Adrenal gland (tissue), 12 donors: ENCODE measurements around the gene KRTAP24-1. TPM values are rescaled to one million over a fixed set of nuclear protein-coding genes. Genes with fewer than 3 reads are reported as not detected.

ENCODE experiments used
- DNase-seq, 7 donors: peaks; one replicate each; pipeline ENCODE4 v3.0.0-alpha.2; 2019 to 2020
- H3K27ac ChIP-seq, 5 donors: fragments of 200-600 bp; sonication (generic) in 4 of 5; 1 replicate in 3 of 5; 2 replicates in 2 of 5; pipeline versions ENCODE4 v1.5.1 to v1.8.0; 2016 to 2020; ENCODE audit warnings: mild to moderate bottlenecking in 1 of 5
- H3K27me3 ChIP-seq: fragments of 200-600 bp; 2 replicates; pipeline ENCODE4 v1.8.0; 2021
- H3K36me3 ChIP-seq, 2 donors: fragments of 200-600 bp; replicated peaks in 1 of 2; 1 replicate in 1 of 2; 2 replicates in 1 of 2; pipeline versions ENCODE4 v1.5.1 to v1.8.0; 2018 to 2022
- H3K4me1 ChIP-seq, 2 donors: fragments of 200-600 bp; replicated peaks in 1 of 2; 1 replicate in 1 of 2; 2 replicates in 1 of 2; pipeline versions ENCODE4 v1.5.1 to v1.8.0; 2018 to 2021
- H3K4me3 ChIP-seq, 4 donors: fragments of 200-600 bp; sonication (generic) in 3 of 4; one replicate each; pipeline ENCODE4 v1.5.1; 2016 to 2018
- H3K9me3 ChIP-seq, 3 donors: fragments of 200-600 bp; sonication (generic) in 1 of 3; replicated peaks in 1 of 3; 1 replicate in 2 of 3; 2 replicates in 1 of 3; pipeline versions ENCODE4 v1.5.1 to v1.8.0; 2016 to 2021
- CTCF ChIP-seq, 6 experiments: fragments of 450-650 bp in 4 of 6; fragments of 200-600 bp in 2 of 6; sonication (generic) in 1 of 6; IDR thresholded peaks; 1 replicate in 5 of 6; 2 replicates in 1 of 6; pipeline versions ENCODE4 v1.5.1 to v1.8.0; 2016 to 2021; ENCODE audit warnings: antibody characterized with exemption in 6 of 6, mild to moderate bottlenecking in 2 of 6, moderate library complexity in 1 of 6
- POLR2A ChIP-seq, 2 donors: fragments of 450-650 bp; IDR thresholded peaks; one replicate each; pipeline ENCODE4 v1.6.1; 2017; ENCODE audit warnings: antibody characterized with exemption in 2 of 2, mild to moderate bottlenecking in 2 of 2, moderate library complexity in 1 of 2
- WGBS, 4 donors: extraction: QIAGEN DNeasy Blood & Tissue Kit in 2 of 4; methylation state at CpG; one replicate each; pipeline versions ENCODE4 v1.1.5 to v1.1.7; 2013 to 2017; 5-methylcytosine and 5-hydroxymethylcytosine counted together
- intact Hi-C, 2 donors: fragments of 100-400 bp; cut with DNase I; formaldehyde crosslinking; loops; one replicate each; pipeline versions ENCODE4 v1.14.1 to v1.15.0; 2022 to 2023
- polyA plus RNA-seq, 3 donors: library from polyadenylated mRNA; stranded (reverse); fragments of 200-250 nt in 2 of 3; fragments of 350-450 nt in 1 of 3; fragmentation: Illumina TruSeq in 1 of 3; extraction: RNeasy Lipid Tissue Mini Kit (QIAGEN cat#74804) in 1 of 3; gene quantifications; one replicate each; pipeline ENCODE4 v1.2.3, GENCODE V29; 2013 to 2014
- total RNA-seq, 9 donors: library from RNA; depleted of rRNA in 4 of 9; stranded (reverse); fragments of >200 nt in 4 of 9; fragments of 120-200 nt in 1 of 9; fragmentation: NEBNext Ultra II Directional in 1 of 9; extraction: Animal tissue kit (Norgen Biotek cat#: 25700) in 1 of 9; gene quantifications; one replicate each; pipeline versions ENCODE4 v1.1.0 to v1.2.4, GENCODE V29; 2013 to 2023
- donor health status: healthy with polysubstance abuse.
- donor health status: Bipolar disorder and iron deficiency.
- donor health status: DM: yes; HTN: yes; CAD: no.
- donor health status: DM: no; HTN: no; CAD: no.
- donor health status: DM: no; HTN: no; CAD: no.
- donor health status: DM: yes; HTN: yes; CAD: no.

KRTAP24-1 gene
- total and polyA plus RNA-seq, 12 donors, result not detected

GRCh38 chr21:30257773-30258172 is 25.0 kb downstream of the KRTAP24-1 start:
- no peaks in the 10 kb centered on the region for H3K36me3 ChIP-seq
- H3K9me3 ChIP-seq, result no peaks in the 10 kb centered on the region
- DNase-seq, result peak in 3 of 7 donors; percentile 14 to 24 (median 21)
- intact Hi-C loops, result no loop called here
- no peaks in the 10 kb centered on the region for H3K27me3 ChIP-seq
- 64 to 79% (median 68%) methylated on average over 4 of the region's 4 CpGs for WGBS, 4 donors
- no peak overlapping the region for H3K27ac ChIP-seq
- no peak overlapping the region for H3K4me3 ChIP-seq
- H3K4me1 ChIP-seq, result no peaks in the 10 kb centered on the region
- TF ChIP-seq CTCF (IDR thresholded peaks at IDR 0.05) (peak; percentile 7 to 31 (median 24)), POLR2A (IDR thresholded peaks at IDR 0.05) (no peak)

GRCh38 chr21:30256100-30256499 is 26.6 kb downstream of the KRTAP24-1 start:
- Histone ChIP-seq H3K27me3 (no peaks in the 10 kb centered on the region), H3K9me3 (no peaks in the 10 kb centered on the region), H3K4me1 (no peaks in the 10 kb centered on the region), H3K4me3 (no peak overlapping the region), H3K27ac (no peak overlapping the region), H3K36me3 (no peaks in the 10 kb centered on the region)
- WGBS, 4 donors, result 78 to 93% (median 86%) methylated on average over 4 of the region's 4 CpGs
- no peak for DNase-seq
- no peak for TF ChIP-seq POLR2A (IDR thresholded peaks at IDR 0.05)
- TF ChIP-seq CTCF (IDR thresholded peaks at IDR 0.05), result no peak
- intact Hi-C loops, result no loop called here

- Histone ChIP-seq H3K9me3 (no peaks in the 10 kb centered on the region), H3K27me3 (no peaks in the 10 kb centered on the region), H3K4me1 (no peaks in the 10 kb centered on the region), H3K27ac (no peak overlapping the region), H3K36me3 (no peaks in the 10 kb centered on the region), H3K4me3 (no peak overlapping the region)
- intact Hi-C loops, result no loop called here
- no peak for TF ChIP-seq POLR2A (IDR thresholded peaks at IDR 0.05)
- no peak for TF ChIP-seq CTCF (IDR thresholded peaks at IDR 0.05)
- WGBS, 4 donors, result 36 to 100% (median 62%) methylated on average over 1 of the region's 1 CpG
- DNase-seq, result no peak
Observed at GRCh38 chr21:30255679-30256078, 27.1 kb downstream of the KRTAP24-1 start.

- Histone ChIP-seq H3K9me3 (no peaks in the 10 kb centered on the region), H3K27ac (no peak overlapping the region), H3K4me1 (no peaks in the 10 kb centered on the region), H3K4me3 (no peak overlapping the region), H3K36me3 (no peaks in the 10 kb centered on the region), H3K27me3 (no peaks in the 10 kb centered on the region)
- TF ChIP-seq CTCF (IDR thresholded peaks at IDR 0.05) (no peak), POLR2A (IDR thresholded peaks at IDR 0.05) (no peak)
- DNase-seq, result no peak
- intact Hi-C loops, result no loop called here
- WGBS, 4 donors, result 65 to 88% (median 74%) methylated on average over 1 of the region's 1 CpG
Observed at GRCh38 chr21:30251781-30252180, 31.0 kb downstream of the KRTAP24-1 start.
